Left lobe of liver (tissue), 2 donors: ENCODE results near the gene ASGR1. TPM values are rescaled to one million over a fixed set of nuclear protein-coding genes. Genes with fewer than 3 reads are reported as not detected.
"Not testable (repeated sequence)": the region's sequence is repeated elsewhere in the genome, so short reads cannot be mapped to it uniquely, and the experiment has no call there.

Source experiments
- ATAC-seq: fragments of 200-7000 bp; cut with Tn5 transposase; one replicate; pipeline ENCODE4 v1.9.1; 2020; ENCODE audit warnings: mild to moderate bottlenecking, moderate library complexity
- DNase-seq: peaks from one replicate; pipeline ENCODE4 v3.0.0-alpha.2; 2020; ENCODE audit warnings: low spot score
- total RNA-seq: library from RNA; stranded (reverse); gene quantifications from one replicate; pipeline ENCODE4 v1.2.1, GENCODE V29; 2021
- donor health status: DM: no; HTN: no; CAD: no; lungs with moderate emphysema.
- donor health status: DM: no; HTN: yes; CAD: no.

ASGR1 gene
- total RNA-seq, 1 donor from 2014 or later = 526 TPM

DNA sequence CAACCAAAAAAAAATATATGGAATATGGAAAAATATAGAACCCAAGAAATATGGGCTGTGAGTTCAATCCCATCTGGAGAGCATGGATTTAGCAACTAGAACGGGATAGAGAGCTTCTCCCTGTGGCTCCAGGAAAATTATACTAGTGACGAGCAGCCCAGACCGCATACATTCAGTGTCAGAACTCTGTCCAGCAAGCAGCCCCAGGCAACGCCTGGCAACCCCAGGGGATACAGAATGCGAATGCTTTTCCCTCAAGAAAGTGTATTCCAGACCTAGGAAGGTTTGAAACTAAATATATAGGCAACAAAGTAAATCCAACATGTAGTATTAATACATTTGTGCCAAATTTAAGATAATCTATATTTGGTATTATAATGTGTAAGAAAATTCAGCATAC is 51.0 kb downstream of the ASGR1 start:
- ATAC-seq = no peak
- DNase-seq = no peak

DNA sequence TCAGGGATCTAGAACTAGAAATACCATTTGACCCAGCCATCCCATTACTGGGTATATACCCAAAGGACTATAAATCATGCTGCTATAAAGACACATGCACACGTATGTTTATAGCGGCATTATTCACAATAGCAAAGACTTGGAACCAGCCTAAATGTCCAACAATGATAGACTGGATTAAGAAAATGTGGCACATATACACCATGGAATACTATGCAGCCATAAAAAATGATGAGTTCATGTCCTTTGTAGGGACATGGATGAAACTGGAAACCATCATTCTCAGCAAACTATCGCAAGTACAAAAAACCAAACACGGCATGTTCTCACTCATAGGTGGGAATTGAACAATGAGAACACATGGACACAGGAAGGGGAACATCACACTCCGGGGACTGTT is 51.7 kb downstream of the ASGR1 start:
- DNase-seq, ATAC-seq: not testable (repeated sequence)

DNA sequence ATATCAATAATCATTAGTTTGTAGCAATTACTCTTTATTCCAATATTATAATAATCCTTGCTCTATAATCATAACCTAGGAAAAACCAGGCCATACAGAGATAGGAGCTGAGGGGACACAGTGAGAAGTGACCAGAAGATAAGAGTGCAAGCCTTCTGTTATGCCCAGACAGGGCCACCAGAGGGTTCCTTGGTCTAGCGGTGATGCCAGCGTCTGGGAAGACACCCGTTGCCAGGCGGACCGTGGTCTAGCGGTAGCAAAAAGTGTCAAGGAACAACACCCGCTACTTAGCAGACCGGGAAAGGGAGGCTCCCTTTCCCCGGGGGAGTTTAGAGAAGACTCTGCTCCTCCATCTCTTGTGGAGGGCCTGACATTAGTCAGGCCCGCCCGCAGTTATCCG is 52.8 kb downstream of the ASGR1 start:
- DNase-seq, ATAC-seq: not testable (repeated sequence)

DNA sequence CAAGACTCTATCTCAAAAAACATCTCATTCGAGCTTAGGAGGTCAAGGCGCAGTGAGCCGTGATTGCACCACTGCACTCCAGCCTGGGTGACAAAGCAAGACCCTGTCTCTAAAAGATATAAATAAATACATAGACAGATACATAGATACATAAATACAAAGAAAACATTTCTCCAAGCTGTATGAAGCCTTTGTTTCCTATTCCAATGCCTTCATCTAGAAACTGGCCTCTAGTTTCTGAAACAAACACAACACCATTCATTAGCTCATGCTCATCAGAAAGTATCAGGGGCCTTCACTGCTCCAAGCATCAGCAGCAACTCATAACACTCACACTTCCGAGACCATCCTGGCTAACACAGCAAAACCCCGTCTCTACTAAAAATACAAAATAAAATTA is 54.2 kb downstream of the ASGR1 start:
- no peak for DNase-seq
- no peak for ATAC-seq

DNA sequence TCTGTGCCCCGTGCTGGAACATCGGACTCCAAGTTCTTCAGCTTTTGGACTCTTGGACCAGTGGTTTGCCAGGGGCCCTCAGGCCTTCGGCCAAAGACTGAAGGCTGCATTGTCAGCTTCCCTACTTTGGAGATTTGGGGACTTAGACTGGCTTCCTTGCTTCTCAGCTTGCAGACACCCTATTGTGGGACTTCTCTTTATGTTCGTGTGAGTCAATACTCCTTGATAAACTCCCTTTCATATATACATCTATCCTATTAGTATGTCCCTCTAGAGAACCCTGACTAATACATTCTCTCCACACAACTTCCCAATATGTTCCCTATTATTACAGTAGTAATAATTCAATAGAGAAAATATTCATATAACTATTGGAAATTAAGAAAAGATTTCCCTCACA is 55.3 kb downstream of the ASGR1 start:
- ATAC-seq (peak; percentile 18), DNase-seq (no peak)

Other genes with a start within 250 kb of the ASGR1 start
- not detected for gene ALOX12, start 183.3 kb downstream of the ASGR1 start, total RNA-seq
- gene RNASEK, start 166.7 kb downstream of the ASGR1 start, total RNA-seq = 83.9 TPM
- 1.7 TPM for gene BCL6B, start 156.3 kb downstream of the ASGR1 start, total RNA-seq
- 39.9 TPM for gene SLC16A13, start 143.4 kb downstream of the ASGR1 start, total RNA-seq
- gene SLC16A11, start 135.3 kb downstream of the ASGR1 start, total RNA-seq = 2.5 TPM
- 1.1 TPM for gene CLEC10A, start 99.1 kb downstream of the ASGR1 start, total RNA-seq
- gene ASGR2, start 64.5 kb downstream of the ASGR1 start, total RNA-seq = 442 TPM
- gene DLG4, start 40.5 kb upstream of the ASGR1 start, total RNA-seq = 5.5 TPM
- gene ACADVL, start 40.6 kb upstream of the ASGR1 start, total RNA-seq = 1,044 TPM
- gene DVL2, start 55.1 kb upstream of the ASGR1 start, total RNA-seq = 10.0 TPM
- 16.5 TPM for gene PHF23, start 60.1 kb upstream of the ASGR1 start, total RNA-seq
- 235 TPM for gene GABARAP, start 63.1 kb upstream of the ASGR1 start, total RNA-seq
- 35.1 TPM for gene CTDNEP1, start 72.4 kb upstream of the ASGR1 start, total RNA-seq
- gene ELP5, start 72.8 kb upstream of the ASGR1 start, total RNA-seq = 27.5 TPM
- 20.5 TPM for gene CLDN7, start 83.1 kb upstream of the ASGR1 start, total RNA-seq
- gene SLC2A4, start 102.3 kb upstream of the ASGR1 start, total RNA-seq = 0.48 TPM
- gene YBX2, start 115.3 kb upstream of the ASGR1 start, total RNA-seq = 0.81 TPM
- 242 TPM for gene EIF5A, start 128.3 kb upstream of the ASGR1 start, total RNA-seq
- gene GPS2, start 136.0 kb upstream of the ASGR1 start, total RNA-seq = 21.2 TPM
- 17.0 TPM for gene NEURL4, start 150.0 kb upstream of the ASGR1 start, total RNA-seq
- gene ACAP1, start 157.2 kb upstream of the ASGR1 start, total RNA-seq = 3.4 TPM
- 2.6 TPM for gene KCTD11, start 172.8 kb upstream of the ASGR1 start, total RNA-seq
- not detected for gene TMEM95, start 175.8 kb upstream of the ASGR1 start, total RNA-seq
- 5.2 TPM for gene TNK1, start 201.7 kb upstream of the ASGR1 start, total RNA-seq
- gene PLSCR3, start 215.2 kb upstream of the ASGR1 start, total RNA-seq = 7.0 TPM
- gene TMEM256, start 224.7 kb upstream of the ASGR1 start, total RNA-seq = 80.1 TPM
- gene NLGN2, start 228.5 kb upstream of the ASGR1 start, total RNA-seq = 3.9 TPM
- gene SPEM1, start 241.0 kb upstream of the ASGR1 start, total RNA-seq = not detected
- gene SPEM2, start 246.2 kb upstream of the ASGR1 start, total RNA-seq = not detected
- gene SPEM3, start 249.5 kb upstream of the ASGR1 start, total RNA-seq = not detected